Activated naive CD8-positive, alpha-beta T cell treated with anti-CD3 and anti-CD28 coated beads for 36 hours (primary cell): ENCODE data around the gene RNLS. TPM values are rescaled to one million over a fixed set of nuclear protein-coding genes. Genes with fewer than 3 reads are reported as not detected.
"Not testable (repeated sequence)": the region's sequence is repeated elsewhere in the genome, so short reads cannot be mapped to it uniquely, and the experiment has no call there.

Experiments
- DNase-seq: peaks from one replicate; pipeline ENCODE4 v3.0.0; 2021
- H3K27ac Mint-ChIP-seq: one replicate; pipeline ENCODE4 v1.8.0; 2022; ENCODE audit warnings: mild to moderate bottlenecking, moderate library complexity, mixed read lengths
- H3K27me3 Mint-ChIP-seq: one replicate; pipeline ENCODE4 v1.8.0; 2022; ENCODE audit warnings: mild to moderate bottlenecking, mixed read lengths
- H3K36me3 Mint-ChIP-seq: one replicate; pipeline ENCODE4 v1.8.0; 2021; ENCODE audit warnings: mild to moderate bottlenecking, mixed read lengths
- H3K4me1 Mint-ChIP-seq: one replicate; pipeline ENCODE4 v1.8.0; 2021; ENCODE audit warnings: mixed read lengths
- H3K4me3 Mint-ChIP-seq: one replicate; pipeline ENCODE4 v1.8.0; 2022; ENCODE audit warnings: mild to moderate bottlenecking, moderate library complexity, mixed read lengths
- H3K9me3 Mint-ChIP-seq: one replicate; pipeline ENCODE4 v1.8.0; 2022; ENCODE audit warnings: mixed read lengths
- total RNA-seq, 2 experiments: library from RNA; stranded (reverse); gene quantifications; one replicate each; pipeline ENCODE4 v1.2.3, GENCODE V29; 2021

RNLS gene
- total RNA-seq, 2 experiments from 2014 or later = 4.0 to 4.3 TPM

- H3K36me3 Mint-ChIP-seq = peaks cover 3% of the 10 kb centered on the region
- H3K27ac Mint-ChIP-seq = no peak overlapping the region
Observed at GRCh38 chr10:88489107-88489506, 94.0 kb downstream of the RNLS start.

DNA sequence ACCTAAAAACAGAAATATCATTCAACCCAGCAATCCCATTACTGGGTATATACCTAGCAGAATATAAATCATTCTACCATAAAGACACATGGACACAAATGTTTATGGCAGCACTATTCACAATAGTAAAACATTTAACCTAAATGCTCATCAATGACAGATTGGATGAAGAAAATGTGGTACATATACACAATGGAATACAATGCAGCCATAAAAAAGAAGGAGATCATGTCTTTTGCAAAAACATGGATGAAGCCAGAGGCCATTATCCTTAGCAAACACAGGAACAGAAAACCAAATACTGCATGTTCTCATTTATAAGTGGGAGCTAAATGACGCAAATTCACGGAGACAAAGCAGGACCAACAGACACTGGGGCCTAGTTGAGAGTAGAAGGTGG is 96.3 kb downstream of the RNLS start:
- H3K36me3 Mint-ChIP-seq, H3K27me3 Mint-ChIP-seq, H3K4me3 Mint-ChIP-seq, H3K27ac Mint-ChIP-seq, DNase-seq, H3K9me3 Mint-ChIP-seq: not testable (repeated sequence)
- H3K4me1 Mint-ChIP-seq = peaks cover 14% of the 10 kb centered on the region

More at GRCh38 chr10:88489107-88489506, 94.0 kb downstream of the RNLS start:
- Mint-ChIP-seq H3K4me3 (no peak overlapping the region), H3K9me3 (no peaks in the 10 kb centered on the region), H3K4me1 (peaks cover 17% of the 10 kb centered on the region), H3K27me3 (peaks cover 3% of the 10 kb centered on the region)
- no peak for DNase-seq

DNA sequence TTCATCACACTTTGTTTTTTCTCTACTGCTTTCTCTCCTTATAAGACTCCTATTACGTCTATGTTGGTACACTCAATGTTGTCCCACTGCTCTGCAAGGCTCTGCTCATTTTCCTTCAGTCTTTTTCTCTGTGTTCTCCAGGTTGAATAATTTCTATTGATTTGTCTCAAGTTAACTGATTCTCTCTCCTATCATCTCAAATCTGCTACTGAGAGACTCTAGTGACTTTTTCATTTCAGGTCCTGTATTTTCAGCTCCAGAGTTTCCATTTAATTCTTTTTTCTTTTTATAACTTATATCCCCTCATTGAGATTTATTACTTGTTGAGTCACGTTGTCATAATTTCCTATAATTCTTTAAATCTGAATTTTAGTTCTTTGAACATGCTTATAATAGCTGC is 100.9 kb downstream of the RNLS start:
- DNase-seq = no peak
- Mint-ChIP-seq H3K27me3 (no peaks in the 10 kb centered on the region), H3K9me3 (peaks cover 2% of the 10 kb centered on the region), H3K36me3 (peaks cover 5% of the 10 kb centered on the region), H3K27ac (no peak overlapping the region), H3K4me3 (no peak overlapping the region), H3K4me1 (no peaks in the 10 kb centered on the region)

DNA sequence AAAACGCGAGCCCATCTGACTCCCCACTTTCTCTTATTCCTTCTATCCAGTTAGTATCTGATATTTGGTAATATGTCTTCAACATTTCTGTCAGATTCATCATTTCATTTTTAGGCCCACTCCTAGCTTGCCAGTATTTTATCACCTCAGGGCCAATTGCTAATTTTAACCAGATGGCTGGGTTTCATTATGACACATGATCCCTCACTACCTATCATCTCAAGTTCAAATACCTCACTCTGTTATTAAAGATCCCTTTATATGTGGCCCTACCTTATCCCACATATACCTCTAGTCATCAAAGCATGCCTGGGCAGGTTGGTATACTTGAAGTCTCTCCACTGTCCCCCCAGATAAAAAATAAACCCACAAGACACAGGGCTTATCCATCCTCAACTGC is 104.9 kb downstream of the RNLS start:
- H3K9me3 Mint-ChIP-seq = peaks cover 2% of the 10 kb centered on the region
- H3K4me1 Mint-ChIP-seq = no peaks in the 10 kb centered on the region
- H3K4me3 Mint-ChIP-seq = no peak overlapping the region
- H3K36me3 Mint-ChIP-seq = peaks cover 2% of the 10 kb centered on the region
- no peak for DNase-seq
- no peaks in the 10 kb centered on the region for H3K27me3 Mint-ChIP-seq
- H3K27ac Mint-ChIP-seq = no peak overlapping the region

DNA sequence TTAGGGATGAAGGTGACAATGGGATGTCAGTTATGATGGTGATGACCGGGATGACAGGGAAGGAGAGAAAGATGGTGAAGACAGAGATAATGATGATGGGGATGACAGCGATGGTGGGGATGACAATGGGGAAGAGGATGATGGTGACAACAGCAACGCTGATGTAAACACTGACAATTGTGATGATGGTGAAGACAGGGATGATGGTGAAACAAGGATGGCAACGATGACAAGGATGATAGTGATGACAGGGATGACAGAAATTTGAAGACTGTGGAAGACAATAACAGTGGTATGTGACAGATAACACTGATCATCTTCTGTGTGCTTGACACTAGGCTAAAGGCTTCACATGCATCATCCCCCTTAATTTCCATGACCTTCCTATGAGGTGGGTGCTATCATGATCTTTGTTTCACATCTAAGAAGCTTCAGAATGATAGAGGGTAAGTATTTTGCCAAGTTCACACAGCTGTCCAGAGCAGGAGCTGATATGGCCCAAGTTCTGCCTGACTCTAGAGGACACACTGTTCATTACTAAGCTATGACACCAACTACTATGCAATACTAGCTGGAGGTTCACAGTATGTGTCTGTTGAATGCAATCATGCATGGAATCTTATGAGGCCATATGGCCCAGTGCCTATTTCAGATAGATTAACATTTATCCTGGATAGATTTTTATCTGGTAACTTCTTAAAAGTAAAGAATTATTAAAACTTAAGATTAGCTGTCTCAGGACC is 105.6 kb downstream of the RNLS start:
- H3K27ac Mint-ChIP-seq = no peak overlapping the region
- peaks cover 2% of the 10 kb centered on the region for H3K36me3 Mint-ChIP-seq
- no peaks in the 10 kb centered on the region for H3K4me1 Mint-ChIP-seq
- no peaks in the 10 kb centered on the region for H3K27me3 Mint-ChIP-seq
- H3K4me3 Mint-ChIP-seq = no peak overlapping the region
- H3K9me3 Mint-ChIP-seq = peaks cover 2% of the 10 kb centered on the region
- DNase-seq = no peak

DNA sequence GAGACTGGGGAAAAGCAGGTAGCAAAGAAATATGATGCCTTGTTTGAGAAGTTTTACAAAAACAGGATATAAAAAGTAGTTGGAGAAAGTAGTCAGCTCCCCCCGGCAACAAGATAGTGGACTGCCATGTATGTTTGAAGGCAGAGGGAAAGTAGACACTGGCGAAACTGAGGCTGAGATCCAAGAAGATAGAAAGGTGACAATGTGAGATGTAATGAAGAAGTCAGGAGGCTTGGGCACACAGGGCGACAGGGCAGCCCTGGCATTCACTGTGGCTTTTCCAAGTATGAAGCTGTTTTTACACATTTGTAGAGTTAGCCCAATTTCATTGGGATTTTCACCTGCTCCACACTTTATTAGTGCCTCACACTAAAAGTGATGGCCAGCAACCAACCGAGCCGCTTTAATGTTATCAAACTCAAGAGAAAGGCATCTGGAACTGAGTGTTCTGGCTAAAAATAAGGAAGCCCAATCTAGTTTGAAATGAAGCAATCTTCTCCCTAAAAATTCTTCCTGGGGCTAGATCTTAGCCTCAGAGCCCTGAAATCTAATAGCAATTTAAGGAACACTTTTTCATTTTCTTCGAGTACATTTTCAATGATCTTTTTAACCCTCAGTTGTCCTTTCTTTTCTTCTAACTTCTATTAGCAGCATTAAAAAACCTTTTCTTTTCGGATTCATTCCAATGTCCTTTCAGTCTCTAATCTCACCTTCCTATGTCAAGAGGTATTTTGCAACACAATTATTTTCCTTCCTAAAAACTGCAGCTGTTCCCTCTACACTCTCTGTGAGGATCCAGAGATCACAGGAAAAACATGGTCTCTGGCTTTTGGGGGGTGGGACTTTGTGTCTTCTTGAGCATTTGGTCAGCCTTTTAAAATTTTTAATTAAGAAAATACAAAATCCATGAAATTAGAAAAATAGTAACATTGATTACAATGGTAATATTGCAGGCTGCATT is 108.0 kb downstream of the RNLS start:
- Mint-ChIP-seq H3K27me3 (no peaks in the 10 kb centered on the region), H3K27ac (no peak overlapping the region), H3K4me3 (no peak overlapping the region), H3K4me1 (no peaks in the 10 kb centered on the region), H3K9me3 (no peaks in the 10 kb centered on the region), H3K36me3 (no peaks in the 10 kb centered on the region)
- DNase-seq = no peak

GRCh38 chr10:88473989-88474883 is 108.9 kb downstream of the RNLS start:
- Mint-ChIP-seq H3K27ac (no peak overlapping the region), H3K4me1 (no peaks in the 10 kb centered on the region), H3K36me3 (no peaks in the 10 kb centered on the region), H3K27me3 (no peaks in the 10 kb centered on the region), H3K9me3 (no peaks in the 10 kb centered on the region), H3K4me3 (no peak overlapping the region)
- no peak for DNase-seq

- no peak overlapping the region for H3K27ac Mint-ChIP-seq
- DNase-seq = no peak
- H3K4me3 Mint-ChIP-seq = no peak overlapping the region
- H3K4me1 Mint-ChIP-seq = no peaks in the 10 kb centered on the region
- H3K27me3 Mint-ChIP-seq = no peaks in the 10 kb centered on the region
- H3K9me3 Mint-ChIP-seq = no peaks in the 10 kb centered on the region
- H3K36me3 Mint-ChIP-seq = no peaks in the 10 kb centered on the region
Observed at GRCh38 chr10:88472540-88472939, 110.6 kb downstream of the RNLS start.

DNA sequence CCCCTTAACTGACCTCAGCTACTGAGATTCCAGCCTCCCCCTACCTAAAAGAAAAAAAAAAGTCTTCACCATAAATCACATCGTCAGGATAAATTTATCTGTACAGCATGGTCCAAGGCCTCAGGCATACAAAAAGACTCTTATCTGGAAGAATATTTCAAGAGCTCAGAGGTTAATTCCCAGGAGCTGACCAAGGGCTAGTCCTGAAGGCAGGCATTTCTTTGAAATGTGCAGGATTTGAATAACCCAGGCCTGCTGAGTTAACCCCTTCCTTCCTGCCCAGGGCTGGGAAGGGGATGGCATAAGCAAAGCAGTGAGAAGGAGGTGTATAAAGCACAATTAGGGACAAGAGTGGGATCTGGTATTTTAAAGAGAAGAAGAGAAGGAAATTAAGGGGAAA is 111.2 kb downstream of the RNLS start:
- H3K27me3 Mint-ChIP-seq = no peaks in the 10 kb centered on the region

GRCh38 chr10:88467835-88468485 is 115.2 kb downstream of the RNLS start:
- Mint-ChIP-seq H3K36me3 (no peaks in the 10 kb centered on the region), H3K9me3 (no peaks in the 10 kb centered on the region), H3K4me3 (no peak overlapping the region), H3K27ac (no peak overlapping the region), H3K4me1 (no peaks in the 10 kb centered on the region), H3K27me3 (no peaks in the 10 kb centered on the region)
- DNase-seq = no peak

More for the DNA sequence above, 111.2 kb downstream of the RNLS start:
- no peaks in the 10 kb centered on the region for H3K4me1 Mint-ChIP-seq
- H3K4me3 Mint-ChIP-seq = no peak overlapping the region
- no peaks in the 10 kb centered on the region for H3K9me3 Mint-ChIP-seq
- no peaks in the 10 kb centered on the region for H3K36me3 Mint-ChIP-seq
- H3K27ac Mint-ChIP-seq = no peak overlapping the region
- no peak for DNase-seq

- Mint-ChIP-seq H3K36me3 (no peaks in the 10 kb centered on the region), H3K9me3 (no peaks in the 10 kb centered on the region), H3K4me3 (no peak overlapping the region), H3K27me3 (no peaks in the 10 kb centered on the region), H3K27ac (no peak overlapping the region), H3K4me1 (no peaks in the 10 kb centered on the region)
- no peak for DNase-seq
Observed at GRCh38 chr10:88466786-88467185, 116.3 kb downstream of the RNLS start.

- H3K27ac Mint-ChIP-seq = no peak overlapping the region
- DNase-seq = no peak
- H3K9me3 Mint-ChIP-seq = no peaks in the 10 kb centered on the region
- H3K27me3 Mint-ChIP-seq = no peaks in the 10 kb centered on the region
- H3K4me3 Mint-ChIP-seq = no peak overlapping the region
- no peaks in the 10 kb centered on the region for H3K4me1 Mint-ChIP-seq
- H3K36me3 Mint-ChIP-seq = no peaks in the 10 kb centered on the region
Observed at GRCh38 chr10:88465765-88466164, 117.4 kb downstream of the RNLS start.

GRCh38 chr10:88463811-88464210 is 119.3 kb downstream of the RNLS start:
- H3K27ac Mint-ChIP-seq = no peak overlapping the region
- DNase-seq = no peak
- no peaks in the 10 kb centered on the region for H3K27me3 Mint-ChIP-seq
- H3K4me3 Mint-ChIP-seq = no peak overlapping the region
- no peaks in the 10 kb centered on the region for H3K9me3 Mint-ChIP-seq
- H3K4me1 Mint-ChIP-seq = no peaks in the 10 kb centered on the region
- no peaks in the 10 kb centered on the region for H3K36me3 Mint-ChIP-seq

DNA sequence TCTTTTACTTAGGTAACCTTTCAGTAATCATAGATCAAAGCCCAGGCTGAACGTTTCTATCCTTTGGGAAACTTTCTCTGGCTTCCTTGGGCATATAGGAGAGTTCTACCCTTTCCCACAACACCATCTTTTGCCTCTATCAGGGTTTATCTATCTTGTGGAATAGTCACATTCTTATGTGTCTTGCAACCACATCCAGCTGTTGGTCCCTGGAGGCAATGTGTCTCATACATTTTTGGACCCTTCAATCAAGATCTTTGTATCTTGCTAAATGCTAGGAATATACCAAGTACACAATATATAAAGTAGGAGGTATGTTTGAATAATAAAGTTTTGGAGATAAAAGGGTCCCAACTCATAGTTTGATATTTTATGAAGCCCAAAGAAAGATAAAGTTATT is 121.7 kb downstream of the RNLS start:
- H3K4me1 Mint-ChIP-seq = no peaks in the 10 kb centered on the region
- no peak overlapping the region for H3K27ac Mint-ChIP-seq
- no peak for DNase-seq
- no peaks in the 10 kb centered on the region for H3K36me3 Mint-ChIP-seq
- no peak overlapping the region for H3K4me3 Mint-ChIP-seq
- H3K9me3 Mint-ChIP-seq = no peaks in the 10 kb centered on the region
- H3K27me3 Mint-ChIP-seq = no peaks in the 10 kb centered on the region
